Loucy (cell line): Measurements from ENCODE around the gene MYO7B.

ENCODE experiments used
- CTCF ChIP-seq: fragments of 200-600 bp; sonication (generic); conservative IDR thresholded peaks from 2 replicates; pipeline ENCODE4 v1.5.1; 2014; ENCODE audit warnings: mild to moderate bottlenecking, antibody characterized with exemption, low read length
- EZH2phosphoT487 ChIP-seq: fragments of 200-600 bp; IDR thresholded peaks from 2 replicates; pipeline ENCODE4 v1.6.1; 2018; ENCODE audit warnings: antibody characterized with exemption, mild to moderate bottlenecking, moderate library complexity, borderline replicate concordance

GRCh38 chr2:127649100-127649611 is 113.7 kb downstream of the MYO7B start:
- TF ChIP-seq EZH2phosphoT487 (no peak), CTCF (no peak)
